CD4-positive, alpha-beta T cell treated with Interleukin-21 for 1 hour (primary cell): Measurements from ENCODE around the gene IGSF3.
"Not testable (repeated sequence)": the region's sequence is repeated elsewhere in the genome, so short reads cannot be mapped to it uniquely, and the experiment has no call there.

Experiments
- DNase-seq: peaks from one replicate; pipeline ENCODE4 v3.0.0-alpha.2; 2020

The IGSF3 gene

DNA sequence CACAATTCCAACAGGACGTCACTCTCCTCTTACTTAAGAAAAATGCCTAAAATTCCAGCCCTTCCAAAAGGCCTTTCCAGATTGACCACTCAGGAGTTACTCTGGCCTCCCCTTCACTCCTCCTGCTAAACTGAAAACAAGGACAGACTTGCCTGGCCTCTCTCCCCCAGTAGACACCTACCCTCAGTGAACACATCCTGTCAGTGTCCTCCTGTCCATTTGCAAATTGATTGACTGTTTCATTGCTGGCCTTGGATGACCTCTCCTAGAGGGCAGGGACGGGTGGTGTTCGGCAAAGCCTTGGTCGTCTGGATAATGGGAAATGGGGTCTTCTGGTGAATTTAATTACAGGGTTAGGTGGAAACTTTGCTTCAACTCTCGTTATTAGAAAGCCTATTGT is 8.9 kb downstream of the IGSF3 start:
- DNase-seq = not testable (repeated sequence)

DNA sequence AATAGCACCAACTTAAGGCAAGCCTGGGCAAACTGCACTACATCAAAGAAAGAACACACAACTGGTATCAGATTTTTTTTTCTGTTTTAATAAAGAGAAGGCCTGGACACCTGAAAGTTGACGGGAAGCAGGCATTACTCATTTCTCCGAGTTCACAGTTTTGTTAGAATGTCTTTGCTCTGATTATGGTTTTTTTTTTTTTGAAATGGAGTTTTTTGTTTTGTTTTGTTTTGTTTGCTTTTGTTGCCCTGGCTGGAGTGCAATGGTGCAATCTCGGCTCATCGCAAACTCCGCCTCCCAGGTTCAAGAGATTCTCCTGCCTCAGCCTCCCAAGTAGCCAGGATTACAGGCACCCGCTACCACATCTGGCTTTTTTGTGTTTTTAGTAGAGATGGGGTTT is 9.7 kb downstream of the IGSF3 start:
- DNase-seq = not testable (repeated sequence)

DNA sequence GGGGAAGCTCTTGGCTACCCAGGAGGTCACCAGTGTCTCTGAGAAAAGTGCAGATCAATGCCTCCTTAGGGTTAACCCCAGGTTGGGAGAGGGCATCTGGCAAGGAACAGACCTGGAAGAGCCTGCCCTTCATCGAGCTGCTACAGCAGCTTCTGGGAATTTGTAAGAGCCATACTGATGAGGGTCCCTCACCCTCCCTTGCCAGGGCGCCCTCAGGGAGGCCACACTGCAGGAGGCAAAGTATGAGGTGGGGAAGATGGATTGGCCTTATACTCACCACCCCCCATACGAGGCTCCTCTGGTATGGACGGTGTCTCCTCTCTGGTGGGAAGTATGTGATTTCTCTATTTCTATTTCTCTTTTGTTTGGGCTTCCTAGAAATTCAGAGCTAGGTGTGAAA is 13.2 kb downstream of the IGSF3 start:
- DNase-seq = no peak

DNA sequence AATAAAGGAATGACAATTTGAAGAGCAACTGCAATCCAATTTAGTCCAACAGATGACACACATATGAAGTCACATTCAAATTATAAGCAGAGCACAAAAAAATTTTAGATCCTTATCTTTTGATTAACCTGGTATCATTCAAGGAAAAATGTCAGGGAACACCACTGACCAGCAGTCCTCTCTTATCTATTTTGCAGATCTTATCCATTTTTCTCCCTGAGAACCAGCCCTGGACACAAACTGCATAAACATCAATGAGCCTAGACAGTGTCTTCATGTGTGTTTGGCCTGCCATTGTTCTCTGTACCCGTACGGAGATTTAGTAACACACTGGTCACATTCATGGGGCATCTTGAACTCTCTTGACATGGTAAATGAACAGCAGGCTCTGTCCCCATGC is 14.9 kb downstream of the IGSF3 start:
- DNase-seq = not testable (repeated sequence)

DNA sequence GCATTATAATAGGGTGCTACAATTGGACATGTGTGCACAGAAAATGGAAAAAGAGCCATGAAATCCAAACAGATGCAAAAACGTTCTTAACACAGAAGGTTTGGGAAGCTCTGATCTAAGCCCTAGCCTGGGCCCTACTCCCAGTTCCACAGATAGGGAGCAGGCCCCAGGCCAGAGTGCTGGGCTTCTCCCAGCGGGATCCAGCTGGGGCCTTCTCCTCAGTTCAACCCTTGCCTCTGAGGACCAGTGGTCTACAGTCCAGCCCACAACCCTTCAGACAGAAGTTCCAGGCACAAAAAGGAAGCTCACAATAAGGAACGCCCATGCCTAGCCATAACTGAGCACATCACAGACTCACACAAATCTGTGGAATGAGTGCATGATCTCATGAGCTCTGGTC is 16.8 kb downstream of the IGSF3 start:
- not testable (repeated sequence) for DNase-seq

DNA sequence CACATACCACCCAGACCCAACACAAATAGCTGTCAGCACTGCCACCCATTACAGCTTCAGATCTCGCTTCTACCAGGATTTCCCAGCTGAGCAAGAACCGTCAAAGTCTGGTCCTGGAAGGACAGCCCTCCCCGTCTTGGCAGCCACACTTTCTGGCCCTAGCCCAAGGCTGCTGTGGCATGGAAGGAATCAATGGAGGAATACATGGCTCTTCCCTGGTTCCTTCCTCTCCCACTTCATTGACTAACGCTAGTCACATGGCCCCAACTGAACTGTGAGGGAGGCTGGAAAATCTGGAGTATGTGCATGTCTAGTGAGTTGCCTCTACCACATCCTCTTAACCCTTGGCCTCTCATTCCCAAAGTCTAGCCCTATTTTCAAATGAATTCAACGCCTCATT is 18.5 kb downstream of the IGSF3 start:
- not testable (repeated sequence) for DNase-seq

DNA sequence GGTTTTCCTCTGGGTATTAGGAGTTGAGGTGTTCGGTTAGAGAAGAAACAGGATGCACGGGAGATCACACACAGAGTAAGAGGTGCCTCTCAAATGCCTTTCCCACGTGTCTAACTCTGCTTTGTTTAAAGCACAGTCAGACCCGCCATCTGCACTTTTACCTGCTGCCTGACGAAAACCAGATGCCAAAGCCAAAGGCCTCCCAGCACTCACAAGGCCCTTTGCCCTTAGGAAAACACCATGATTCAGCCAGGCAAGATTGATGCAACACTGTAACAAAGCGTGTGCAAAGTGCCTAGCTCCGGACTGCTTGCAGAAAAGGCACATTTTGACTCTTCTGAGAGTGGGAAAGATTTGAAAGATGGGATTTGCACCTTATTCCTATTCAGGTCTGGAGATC is 19.2 kb downstream of the IGSF3 start:
- not testable (repeated sequence) for DNase-seq

DNA sequence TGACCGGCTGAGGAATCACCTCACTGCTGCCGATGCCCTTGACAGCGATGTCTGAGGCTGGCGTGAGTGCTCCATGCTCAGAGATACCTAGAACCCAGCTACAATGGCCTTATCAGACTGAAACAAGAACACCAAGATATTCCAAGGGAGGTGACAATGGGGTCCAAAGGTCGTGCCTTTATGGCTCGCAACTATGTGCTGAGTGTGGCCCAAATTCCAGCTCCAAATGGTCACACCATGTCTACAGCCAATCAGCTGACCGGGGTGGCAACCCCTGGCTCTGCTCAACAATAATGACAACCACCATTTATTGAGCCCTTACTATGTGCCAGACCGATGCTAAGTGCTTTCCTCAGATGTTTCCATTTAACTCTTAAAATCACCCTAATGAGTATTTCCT is 20.3 kb downstream of the IGSF3 start:
- DNase-seq = not testable (repeated sequence)

DNA sequence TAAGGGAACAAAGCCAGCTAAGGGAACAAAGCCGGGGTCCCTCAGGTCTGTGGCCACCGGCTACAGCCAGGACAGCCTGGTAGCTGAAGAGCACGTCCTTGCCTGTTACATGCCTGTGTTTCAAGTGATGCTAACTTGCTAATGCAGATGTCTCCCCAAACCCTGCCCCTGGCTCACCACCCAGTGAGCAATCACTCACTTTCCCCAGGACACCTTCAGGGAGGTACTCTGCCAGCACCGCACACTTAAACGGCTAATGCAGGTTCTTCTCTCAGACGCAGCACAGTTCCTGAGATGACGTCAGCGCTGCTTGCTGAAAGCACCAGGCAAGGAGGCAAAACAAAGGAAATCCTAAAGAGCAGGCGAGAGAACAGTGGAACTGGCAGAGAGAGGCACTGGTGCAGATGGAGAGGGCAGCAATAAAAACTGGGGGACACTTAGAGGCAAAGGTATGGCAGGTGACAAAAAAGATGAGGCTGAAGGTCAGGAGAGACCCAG is 20.8 kb downstream of the IGSF3 start:
- DNase-seq = not testable (repeated sequence)

DNA sequence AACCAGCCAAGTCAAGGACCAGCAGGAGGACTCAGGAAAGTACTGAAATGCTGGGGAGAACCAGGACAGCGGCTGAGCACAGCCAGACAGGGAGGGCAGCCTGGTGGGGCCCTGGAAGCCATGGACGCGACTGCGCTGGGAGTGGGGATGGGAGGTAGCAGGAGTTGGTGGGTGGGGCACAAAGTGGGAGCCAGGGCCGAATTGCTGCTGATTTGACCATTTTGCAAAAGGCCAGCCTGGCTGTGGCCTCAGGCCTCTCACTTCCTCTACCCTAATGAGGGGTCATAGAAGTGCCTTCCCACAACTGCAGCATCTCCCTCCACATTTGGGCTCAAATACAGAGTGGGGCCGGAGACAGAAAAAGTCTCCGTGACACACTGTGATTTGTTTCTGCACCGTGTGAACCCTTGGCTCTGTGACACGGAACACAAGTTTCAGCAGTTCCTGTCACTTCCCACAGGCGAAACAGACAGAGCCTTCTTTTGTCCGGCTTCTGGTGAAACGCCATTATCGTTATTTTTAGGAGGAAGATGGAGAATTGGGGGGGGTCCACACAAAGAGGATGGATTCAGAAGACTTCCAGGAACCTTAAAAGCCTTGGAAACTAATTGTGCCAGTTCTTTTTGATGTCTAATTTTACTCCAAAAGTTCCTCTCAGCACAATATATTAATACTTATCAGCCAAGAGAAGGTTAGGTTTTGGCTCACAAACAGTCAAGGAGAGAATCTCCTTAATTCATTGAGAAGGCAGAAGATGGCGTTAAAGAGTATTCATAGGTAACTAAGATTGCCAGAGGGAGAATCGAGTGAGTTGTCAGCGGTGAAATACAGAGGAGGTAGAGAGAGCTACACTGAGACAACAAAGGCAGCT is 21.5 kb downstream of the IGSF3 start:
- not testable (repeated sequence) for DNase-seq

DNA sequence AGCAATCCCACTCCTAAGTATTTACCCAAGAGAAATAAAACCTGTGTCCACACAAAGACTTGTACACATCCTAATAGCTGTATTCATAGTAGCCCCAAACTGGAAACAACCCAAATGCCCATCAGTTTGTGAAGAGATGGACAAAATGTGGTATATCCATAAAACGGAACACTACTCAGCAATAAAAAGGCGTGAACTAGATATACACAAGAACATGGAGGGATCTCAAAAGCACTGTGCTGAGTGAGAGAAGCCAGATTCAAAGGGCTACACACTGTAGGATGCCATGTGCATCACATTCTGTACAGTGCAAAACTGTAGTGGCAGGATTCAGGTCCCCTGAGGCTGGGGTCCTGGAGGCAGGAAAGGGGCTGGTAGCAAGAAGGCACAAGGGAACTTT is 22.5 kb downstream of the IGSF3 start:
- not testable (repeated sequence) for DNase-seq

DNA sequence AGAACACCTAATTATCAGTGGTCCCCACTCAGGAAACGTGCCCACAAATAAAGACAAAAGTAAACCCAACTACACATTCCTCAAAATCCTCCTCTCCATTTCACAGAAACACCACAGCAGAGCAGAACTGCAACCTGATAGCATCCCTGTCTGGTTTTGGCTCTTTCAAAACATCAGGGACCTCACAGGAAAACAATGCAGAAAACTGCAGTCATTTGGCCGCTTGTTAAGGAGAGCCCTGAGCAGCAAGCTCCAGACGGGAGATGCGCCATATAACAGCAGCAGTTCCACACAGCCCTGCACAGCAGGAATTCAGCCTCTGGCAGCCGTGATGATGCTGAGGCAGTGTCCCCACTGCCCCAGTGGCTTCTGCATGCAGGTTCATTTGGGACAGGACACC is 23.4 kb downstream of the IGSF3 start:
- not testable (repeated sequence) for DNase-seq

DNA sequence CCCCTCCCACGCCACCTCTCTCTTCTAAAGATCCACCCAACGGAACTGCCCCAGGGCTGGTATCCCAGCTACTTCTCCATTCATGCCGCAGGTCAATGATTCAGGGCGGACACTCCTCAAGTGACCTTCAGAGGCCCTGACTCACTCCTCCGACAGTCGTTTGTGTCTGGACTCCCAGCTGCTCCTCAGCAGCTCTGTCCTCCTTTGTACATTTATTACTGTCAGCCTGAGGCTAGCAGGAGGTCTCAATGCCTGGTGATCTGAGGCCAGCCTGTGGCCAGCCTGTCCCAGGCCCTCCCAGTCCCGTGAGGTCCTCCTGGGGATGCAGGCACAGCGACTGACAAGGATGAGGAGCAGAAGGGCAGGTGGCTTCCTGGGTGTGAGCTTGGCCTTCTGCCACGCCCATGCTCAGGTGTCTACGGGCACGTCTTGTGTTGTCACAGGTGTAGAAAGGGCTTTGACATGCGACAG is 24.2 kb downstream of the IGSF3 start:
- not testable (repeated sequence) for DNase-seq

DNA sequence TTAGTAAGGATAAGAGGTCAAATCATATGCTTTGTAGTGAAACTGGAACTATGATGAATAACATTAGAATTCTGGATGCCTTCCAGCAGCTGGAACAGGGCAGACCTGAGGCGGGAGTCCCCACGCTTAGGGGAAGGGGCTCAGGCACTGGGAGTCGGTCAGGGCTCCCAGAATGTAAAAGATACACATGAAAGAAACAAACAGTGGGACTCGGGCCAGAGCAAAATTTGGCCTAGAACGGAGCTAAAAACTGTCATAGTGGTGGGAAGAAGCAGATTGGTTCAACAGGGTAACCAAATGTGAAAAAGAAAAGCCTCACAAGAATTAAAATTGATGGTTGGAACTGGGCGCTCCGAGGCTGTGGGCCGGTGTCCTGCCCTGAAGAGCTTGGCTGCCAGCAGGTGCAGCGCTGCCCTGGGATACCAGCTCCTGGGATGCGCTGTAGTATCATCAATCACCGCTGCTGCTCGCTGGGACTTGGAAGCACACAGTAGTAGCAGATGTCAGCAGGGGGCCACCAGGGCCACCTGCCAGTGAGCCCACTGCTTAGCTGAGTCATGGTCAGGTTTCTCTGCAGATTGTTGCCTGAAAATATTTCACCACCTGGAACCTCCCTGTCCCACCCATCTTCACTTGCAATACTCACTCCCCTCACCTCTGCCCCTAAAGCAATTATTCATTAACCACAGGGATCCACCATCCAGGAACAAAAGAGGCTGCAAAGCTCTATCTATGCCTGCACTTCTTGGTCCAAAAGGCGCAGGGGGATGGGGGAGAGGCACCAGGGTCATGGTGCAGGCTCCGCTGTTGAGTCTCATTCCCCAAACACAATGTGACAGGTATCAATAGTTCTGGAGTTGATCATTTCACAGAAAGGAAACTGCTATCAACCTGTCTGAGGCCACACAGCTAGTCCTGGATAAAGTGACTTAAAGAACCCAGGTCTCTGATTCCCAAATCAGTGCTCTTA is 24.9 kb downstream of the IGSF3 start:
- not testable (repeated sequence) for DNase-seq

DNA sequence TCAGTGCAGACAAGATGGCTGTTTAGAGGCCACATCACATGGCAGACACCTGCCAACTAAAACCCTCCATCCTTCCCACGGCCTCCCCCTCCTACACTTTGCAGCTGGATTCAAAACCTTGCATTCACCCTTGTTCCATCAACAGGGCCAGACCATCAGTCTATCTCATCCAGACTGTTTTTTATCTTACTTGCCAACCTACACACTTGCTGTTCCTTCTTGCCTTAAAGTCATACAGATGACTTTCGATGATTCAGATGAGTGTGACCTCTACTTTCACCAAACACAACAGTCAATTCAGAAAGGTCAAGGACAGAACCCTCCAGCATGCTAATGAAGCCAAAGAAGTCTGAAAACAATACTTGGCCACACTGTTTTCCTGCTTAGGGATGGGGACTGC is 29.9 kb downstream of the IGSF3 start:
- DNase-seq = not testable (repeated sequence)

DNA sequence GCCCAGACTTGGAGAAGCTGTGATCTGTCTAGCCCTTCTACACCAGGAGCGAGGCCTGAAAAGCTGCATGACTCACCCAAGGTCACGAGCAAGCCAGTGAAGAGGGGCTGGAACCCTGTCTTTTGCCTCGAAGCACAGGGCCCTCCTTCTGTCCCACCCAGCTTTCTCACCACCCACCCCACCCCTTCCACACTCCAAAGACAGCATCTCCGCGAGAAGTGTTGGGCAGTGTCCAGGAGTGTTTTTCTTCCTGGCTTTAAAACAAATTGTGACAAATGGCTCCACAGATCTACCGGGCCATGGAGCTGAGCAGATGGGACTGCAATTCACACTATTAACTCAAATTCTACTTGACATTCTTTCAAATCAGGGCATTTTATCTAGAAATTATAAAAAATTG is 30.9 kb downstream of the IGSF3 start:
- not testable (repeated sequence) for DNase-seq

DNA sequence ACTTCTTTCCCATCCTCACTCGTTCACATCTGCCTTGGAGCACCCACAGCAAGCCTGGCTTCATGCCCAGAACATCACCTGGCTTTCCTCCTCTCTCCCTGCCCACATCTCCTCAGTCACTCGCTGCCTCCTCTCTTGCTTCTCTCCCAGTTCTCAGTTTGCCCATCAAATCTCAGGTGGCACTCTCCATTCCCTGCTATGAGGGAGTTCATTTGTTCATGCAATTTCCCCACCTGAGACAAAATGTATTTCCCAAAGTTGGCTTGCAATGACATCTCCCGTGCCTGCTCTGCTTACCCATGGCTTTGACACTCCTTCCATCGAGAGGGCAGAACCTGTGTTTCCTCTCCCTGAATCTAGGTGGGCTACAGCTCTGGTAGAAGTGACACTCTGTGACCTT is 33.1 kb downstream of the IGSF3 start:
- not testable (repeated sequence) for DNase-seq

DNA sequence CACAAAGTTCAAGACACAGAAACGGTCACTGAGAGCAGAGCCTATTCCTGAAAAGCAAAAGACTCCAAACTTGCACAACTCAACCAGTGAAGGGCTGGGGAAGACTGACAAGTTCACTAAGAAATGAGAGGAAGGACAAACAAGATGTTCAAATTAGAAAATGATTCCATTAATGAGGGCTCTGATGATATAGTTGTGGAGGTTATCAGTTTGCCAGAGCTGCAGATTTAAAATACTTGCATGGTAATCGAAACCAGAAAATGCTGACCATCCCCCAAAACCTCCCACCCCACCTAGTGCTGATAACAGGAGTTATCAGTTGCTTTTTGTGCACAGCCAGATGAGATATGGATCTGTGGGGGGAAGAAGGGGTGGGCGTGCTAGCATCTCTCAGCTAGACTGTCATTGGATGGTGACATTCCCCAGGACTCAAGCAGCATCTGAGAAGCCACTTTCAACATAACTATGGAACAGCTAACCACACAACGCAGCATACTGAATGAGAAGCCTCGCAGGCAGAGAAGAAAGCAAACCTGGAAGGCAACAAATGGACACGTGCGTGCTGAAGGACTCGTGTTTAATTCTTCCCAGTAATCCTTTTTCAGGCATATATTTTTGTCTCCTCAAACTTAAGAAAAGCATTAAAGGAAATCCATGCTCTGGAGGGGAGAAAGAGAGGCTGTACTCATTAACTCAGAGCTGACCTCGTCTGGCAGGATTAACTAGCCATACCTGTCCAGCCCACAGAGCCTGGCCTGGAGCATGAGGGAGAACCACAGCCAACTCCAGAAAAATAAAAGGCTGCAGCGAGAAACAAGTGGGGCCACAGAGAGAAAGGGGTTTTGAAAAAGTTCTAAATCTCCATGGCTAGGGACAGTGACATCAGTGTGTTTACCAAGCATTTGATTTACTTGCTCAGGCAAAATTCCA is 35.3 kb downstream of the IGSF3 start:
- not testable (repeated sequence) for DNase-seq

DNA sequence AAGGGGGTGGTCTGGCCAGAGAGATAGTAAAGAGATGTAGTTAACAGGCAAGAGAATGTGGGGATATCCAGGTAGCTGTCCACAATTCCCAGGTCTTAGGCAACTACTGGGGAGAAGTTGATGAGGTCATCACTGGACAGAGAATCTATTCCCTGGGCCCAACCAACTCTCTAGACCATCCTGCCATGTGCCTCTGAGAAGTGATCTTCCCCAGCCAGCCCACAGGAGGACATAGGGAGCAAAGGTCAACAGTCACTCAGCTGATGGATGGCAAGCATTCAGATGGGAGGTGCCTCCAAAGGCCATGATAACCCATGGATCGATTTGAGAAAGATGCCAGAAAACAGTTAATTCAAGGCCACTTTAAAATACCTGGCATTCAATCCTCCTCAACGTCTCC is 36.0 kb downstream of the IGSF3 start:
- not testable (repeated sequence) for DNase-seq

DNA sequence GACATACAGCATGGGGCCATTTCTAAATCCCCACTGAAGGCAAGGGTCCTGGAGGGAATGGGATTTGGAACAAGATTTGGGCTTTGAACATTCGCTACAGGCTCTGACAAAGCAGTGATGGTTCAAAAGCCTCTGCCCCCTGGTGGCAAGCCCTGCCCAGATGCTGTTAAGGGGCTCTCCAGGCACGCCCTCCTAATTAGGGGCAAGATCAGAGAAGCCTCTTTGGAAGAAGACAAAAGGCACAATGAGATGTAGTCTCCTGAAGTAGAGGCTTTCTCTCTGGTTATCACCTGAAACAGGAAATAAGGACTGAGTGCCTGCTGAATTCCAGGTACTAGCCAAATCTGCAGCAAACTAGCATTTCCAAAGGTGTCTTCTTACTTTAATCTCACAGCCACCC is 37.5 kb downstream of the IGSF3 start:
- DNase-seq = not testable (repeated sequence)

DNA sequence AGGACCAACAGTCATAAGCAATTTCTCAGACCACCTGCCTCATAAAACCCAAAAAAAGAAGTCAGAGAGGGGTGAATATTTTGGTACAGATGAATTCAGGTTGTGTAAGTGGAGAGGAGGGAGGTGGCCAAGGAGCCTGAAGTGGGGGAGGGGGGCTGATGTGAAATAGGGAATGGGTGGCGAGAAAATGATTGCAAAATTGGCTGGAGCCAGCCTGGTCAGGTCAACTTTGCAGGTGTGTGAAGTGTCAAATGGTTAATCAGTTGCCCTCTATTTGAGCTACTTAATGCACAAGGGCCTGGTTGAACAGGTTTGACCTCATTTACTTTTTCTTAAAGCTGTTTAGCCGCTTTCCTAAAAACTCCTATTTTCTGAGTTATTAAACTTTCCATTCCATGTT is 38.1 kb downstream of the IGSF3 start:
- not testable (repeated sequence) for DNase-seq

DNA sequence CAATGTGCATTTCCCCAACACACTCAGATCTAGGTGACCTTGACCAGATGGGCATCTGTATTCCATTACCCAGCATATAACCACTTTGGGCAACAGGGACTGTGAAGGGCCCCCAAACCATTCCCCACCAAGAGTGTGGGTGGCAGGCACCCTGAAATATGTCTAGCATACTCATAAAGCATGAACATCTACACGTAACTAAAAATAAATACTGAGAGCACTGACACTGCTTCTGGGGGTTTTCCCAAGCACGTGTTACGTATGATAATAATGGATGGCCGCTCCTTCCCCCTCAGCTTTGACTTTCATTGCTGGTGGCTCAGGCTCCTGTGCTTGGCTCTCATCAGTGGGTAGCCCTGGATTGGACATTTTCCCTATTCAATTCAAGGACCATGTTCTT is 39.1 kb downstream of the IGSF3 start:
- no peak for DNase-seq
